ENCODE data around the gene ELMO3. TPM values are rescaled to one million over a fixed set of nuclear protein-coding genes. Genes with fewer than 3 reads are reported as not detected.

The ELMO3 gene
- total and polyA plus RNA-seq, 2 of the 13 experiments (the other 11 are each of a cell fraction or from before 2014, with no cell fraction given), result 2.6 to 4.0 TPM

DNA sequence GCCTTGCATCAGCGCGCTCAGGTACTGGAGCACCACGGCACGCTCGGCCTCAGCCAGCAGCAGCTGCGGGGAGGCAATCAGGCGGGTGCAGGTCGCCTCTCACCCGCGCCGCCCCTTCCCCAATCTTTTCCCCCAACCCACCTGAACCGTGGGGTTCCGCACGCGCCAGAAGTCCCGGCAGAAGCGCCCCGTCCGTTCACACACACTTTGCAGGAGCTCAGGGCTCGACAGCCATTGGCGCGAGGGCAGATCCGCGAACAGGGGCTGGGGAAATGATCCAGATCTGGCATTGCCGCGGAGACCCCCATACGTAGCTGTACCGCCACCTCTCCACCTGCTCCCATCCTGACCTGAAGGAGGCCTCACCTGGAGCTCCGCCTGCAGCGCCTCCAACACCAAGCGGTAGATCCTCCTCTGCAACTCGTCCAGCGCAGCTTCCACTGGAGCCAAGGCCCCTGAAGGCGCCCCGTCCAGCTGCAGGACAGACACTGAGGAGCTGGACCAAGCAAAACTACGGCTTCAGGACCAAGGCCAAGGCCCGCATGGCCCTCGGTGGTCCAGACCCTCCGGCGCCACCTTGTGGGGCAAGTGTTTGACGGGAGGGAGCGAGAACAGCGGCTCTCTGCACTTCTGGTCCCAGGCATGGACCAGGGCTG lies 13.8 kb upstream of the ELMO3 start (continued):
- TF ChIP-seq ZNF652 (CRISPR knock-in tag; IDR thresholded peaks at IDR 0.05; ENCODE audit: borderline replicate concordance, low read depth) (peak; percentile 68; the same call in 1 of the 2 replicates), SIX1 (CRISPR knock-in tag; IDR thresholded peaks at IDR 0.05; ENCODE audit: borderline replicate concordance) (peak; percentile 72; the same call in 1 of the 2 replicates), MIXL1 (CRISPR knock-in tag; IDR thresholded peaks at IDR 0.05) (peak; percentile 93), MBD4 (IDR thresholded peaks at IDR 0.05; ENCODE audit: borderline replicate concordance, low read length) (no peak), NR1H2 (CRISPR knock-in tag; IDR thresholded peaks at IDR 0.05; ENCODE audit: borderline replicate concordance, low read depth) (no peak; the same call in 1 of the 2 replicates), SMAD9 (CRISPR knock-in tag; IDR thresholded peaks at IDR 0.05) (no peak), ZNF776 (CRISPR knock-in tag; IDR thresholded peaks at IDR 0.05) (peak; percentile 97), ZFP41 (CRISPR knock-in tag; IDR thresholded peaks at IDR 0.05; ENCODE audit: borderline replicate concordance) (0 out of 2 replicates have a peak, but pooled peaks have one; percentile 27), RBAK (CRISPR knock-in tag; IDR thresholded peaks at IDR 0.05) (0 out of 2 replicates have a peak, but pooled peaks have one; percentile 59), ZFP82 (CRISPR knock-in tag; IDR thresholded peaks at IDR 0.05; ENCODE audit: borderline replicate concordance) (0 out of 2 replicates have a peak, but pooled peaks have one; percentile 77), NR2F6 (IDR thresholded peaks at IDR 0.05) (no peak), NR2F6 (CRISPR knock-in tag; IDR thresholded peaks at IDR 0.05) (peak; percentile 80), SP2 (CRISPR knock-in tag; IDR thresholded peaks at IDR 0.05) (no peak; the same call in 1 of the 2 replicates), ZNF614 (CRISPR knock-in tag; IDR thresholded peaks at IDR 0.05; ENCODE audit: borderline replicate concordance) (peak; percentile 99)
- TF ChIP-seq, protein P1, sequence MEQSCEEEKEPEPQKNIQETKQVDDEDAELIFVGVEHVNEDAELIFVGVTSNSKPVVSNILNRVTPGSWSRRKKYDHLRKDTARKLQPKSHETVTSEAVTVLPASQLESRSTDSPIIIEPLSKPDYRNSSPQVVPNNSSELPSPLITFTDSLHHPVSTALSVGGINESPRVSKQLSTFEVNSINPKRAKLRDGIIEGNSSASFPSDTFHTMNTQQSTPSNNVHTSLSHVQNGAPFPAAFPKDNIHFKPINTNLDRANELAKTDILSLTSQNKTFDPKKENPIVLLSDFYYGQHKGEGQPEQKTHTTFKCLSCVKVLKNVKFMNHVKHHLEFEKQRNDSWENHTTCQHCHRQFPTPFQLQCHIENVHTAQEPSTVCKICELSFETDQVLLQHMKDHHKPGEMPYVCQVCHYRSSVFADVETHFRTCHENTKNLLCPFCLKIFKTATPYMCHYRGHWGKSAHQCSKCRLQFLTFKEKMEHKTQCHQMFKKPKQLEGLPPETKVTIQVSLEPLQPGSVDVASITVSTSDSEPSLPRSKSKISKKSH (CRISPR knock-in tag; IDR thresholded peaks at IDR 0.05; ENCODE audit: borderline replicate concordance), result peak; percentile 96
- TF ChIP-seq, protein P2, sequence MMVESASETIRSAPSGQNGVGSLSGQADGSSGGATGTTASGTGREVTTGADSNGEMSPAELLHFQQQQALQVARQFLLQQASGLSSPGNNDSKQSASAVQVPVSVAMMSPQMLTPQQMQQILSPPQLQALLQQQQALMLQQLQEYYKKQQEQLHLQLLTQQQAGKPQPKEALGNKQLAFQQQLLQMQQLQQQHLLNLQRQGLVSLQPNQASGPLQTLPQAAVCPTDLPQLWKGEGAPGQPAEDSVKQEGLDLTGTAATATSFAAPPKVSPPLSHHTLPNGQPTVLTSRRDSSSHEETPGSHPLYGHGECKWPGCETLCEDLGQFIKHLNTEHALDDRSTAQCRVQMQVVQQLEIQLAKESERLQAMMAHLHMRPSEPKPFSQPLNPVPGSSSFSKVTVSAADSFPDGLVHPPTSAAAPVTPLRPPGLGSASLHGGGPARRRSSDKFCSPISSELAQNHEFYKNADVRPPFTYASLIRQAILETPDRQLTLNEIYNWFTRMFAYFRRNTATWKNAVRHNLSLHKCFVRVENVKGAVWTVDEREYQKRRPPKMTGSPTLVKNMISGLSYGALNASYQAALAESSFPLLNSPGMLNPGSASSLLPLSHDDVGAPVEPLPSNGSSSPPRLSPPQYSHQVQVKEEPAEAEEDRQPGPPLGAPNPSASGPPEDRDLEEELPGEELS (CRISPR knock-in tag; IDR thresholded peaks at IDR 0.05), result peak; percentile 74
- TF ChIP-seq, protein P3, sequence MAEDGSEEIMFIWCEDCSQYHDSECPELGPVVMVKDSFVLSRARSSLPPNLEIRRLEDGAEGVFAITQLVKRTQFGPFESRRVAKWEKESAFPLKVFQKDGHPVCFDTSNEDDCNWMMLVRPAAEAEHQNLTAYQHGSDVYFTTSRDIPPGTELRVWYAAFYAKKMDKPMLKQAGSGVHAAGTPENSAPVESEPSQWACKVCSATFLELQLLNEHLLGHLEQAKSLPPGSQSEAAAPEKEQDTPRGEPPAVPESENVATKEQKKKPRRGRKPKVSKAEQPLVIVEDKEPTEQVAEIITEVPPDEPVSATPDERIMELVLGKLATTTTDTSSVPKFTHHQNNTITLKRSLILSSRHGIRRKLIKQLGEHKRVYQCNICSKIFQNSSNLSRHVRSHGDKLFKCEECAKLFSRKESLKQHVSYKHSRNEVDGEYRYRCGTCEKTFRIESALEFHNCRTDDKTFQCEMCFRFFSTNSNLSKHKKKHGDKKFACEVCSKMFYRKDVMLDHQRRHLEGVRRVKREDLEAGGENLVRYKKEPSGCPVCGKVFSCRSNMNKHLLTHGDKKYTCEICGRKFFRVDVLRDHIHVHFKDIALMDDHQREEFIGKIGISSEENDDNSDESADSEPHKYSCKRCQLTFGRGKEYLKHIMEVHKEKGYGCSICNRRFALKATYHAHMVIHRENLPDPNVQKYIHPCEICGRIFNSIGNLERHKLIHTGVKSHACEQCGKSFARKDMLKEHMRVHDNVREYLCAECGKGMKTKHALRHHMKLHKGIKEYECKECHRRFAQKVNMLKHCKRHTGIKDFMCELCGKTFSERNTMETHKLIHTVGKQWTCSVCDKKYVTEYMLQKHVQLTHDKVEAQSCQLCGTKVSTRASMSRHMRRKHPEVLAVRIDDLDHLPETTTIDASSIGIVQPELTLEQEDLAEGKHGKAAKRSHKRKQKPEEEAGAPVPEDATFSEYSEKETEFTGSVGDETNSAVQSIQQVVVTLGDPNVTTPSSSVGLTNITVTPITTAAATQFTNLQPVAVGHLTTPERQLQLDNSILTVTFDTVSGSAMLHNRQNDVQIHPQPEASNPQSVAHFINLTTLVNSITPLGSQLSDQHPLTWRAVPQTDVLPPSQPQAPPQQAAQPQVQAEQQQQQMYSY (CRISPR knock-in tag; IDR thresholded peaks at IDR 0.05), result peak; percentile 89
- TF ChIP-seq, protein P4, sequence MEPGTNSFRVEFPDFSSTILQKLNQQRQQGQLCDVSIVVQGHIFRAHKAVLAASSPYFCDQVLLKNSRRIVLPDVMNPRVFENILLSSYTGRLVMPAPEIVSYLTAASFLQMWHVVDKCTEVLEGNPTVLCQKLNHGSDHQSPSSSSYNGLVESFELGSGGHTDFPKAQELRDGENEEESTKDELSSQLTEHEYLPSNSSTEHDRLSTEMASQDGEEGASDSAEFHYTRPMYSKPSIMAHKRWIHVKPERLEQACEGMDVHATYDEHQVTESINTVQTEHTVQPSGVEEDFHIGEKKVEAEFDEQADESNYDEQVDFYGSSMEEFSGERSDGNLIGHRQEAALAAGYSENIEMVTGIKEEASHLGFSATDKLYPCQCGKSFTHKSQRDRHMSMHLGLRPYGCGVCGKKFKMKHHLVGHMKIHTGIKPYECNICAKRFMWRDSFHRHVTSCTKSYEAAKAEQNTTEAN (CRISPR knock-in tag; conservative IDR thresholded peaks at IDR 0.05), result peak; percentile 55; the same call in 1 of the 2 replicates
- TF ChIP-seq, protein P5, sequence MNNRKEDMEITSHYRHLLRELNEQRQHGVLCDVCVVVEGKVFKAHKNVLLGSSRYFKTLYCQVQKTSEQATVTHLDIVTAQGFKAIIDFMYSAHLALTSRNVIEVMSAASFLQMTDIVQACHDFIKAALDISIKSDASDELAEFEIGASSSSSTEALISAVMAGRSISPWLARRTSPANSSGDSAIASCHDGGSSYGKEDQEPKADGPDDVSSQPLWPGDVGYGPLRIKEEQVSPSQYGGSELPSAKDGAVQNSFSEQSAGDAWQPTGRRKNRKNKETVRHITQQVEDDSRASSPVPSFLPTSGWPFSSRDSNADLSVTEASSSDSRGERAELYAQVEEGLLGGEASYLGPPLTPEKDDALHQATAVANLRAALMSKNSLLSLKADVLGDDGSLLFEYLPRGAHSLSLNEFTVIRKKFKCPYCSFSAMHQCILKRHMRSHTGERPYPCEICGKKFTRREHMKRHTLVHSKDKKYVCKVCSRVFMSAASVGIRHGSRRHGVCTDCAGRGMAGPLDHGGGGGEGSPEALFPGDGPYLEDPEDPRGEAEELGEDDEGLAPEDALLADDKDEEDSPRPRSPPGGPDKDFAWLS (CRISPR knock-in tag; IDR thresholded peaks at IDR 0.05; ENCODE audit: borderline replicate concordance), result peak; percentile 7; the same call in 1 of the 2 replicates

Data from HepG2 (cell line).